Amniotic epithelial cell (primary cell): Measurements from ENCODE around the gene SRC.

Source experiments
- DNase-seq: peaks from one replicate; pipeline ENCODE4 v3.0.0-alpha.2; 2010; ENCODE audit warnings: low read depth

SRC gene

GRCh38 chr20:37453836-37454235, 107.9 kb downstream of the SRC start:
- DNase-seq: no peak

DNA sequence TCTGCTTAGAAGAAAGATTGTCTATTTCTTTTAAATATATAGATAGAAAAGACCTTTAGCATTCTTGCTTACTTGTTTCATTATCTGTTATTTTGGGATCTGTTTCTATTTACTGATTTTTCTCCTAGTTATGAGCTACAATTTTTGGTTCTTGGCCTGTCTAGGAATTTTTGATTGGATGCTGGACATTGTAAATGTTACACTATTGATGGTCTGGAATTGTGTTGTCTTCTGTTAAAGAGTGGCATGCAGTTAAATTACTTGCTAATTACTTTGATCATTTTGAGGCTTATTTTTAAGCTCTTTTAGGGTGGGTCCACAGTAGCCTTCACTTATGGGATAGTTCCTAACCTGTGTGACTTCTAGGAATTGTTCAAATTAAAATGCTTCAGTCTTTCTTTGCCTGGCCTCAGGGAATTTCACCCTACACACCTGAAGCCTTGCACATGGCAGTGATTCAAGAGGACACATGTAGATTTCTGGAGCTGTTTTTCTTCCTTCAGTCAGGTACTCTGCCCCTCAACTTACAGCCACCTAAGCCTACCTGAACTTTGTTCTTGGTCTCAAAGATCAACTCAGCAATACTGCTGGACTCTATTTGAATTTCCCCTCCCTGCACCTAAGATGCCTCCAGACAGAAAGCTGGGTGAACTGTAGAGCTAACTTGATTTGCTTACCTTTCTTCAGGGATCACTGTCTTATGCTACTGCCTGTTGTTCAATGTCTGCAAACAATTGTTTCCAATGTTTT, 108.9 kb downstream of the SRC start:
- DNase-seq: no peak
